GM18499 (cell line): Measurements from ENCODE around the gene FIGNL2.

Source experiments
- ATAC-seq: cut with Tn5 transposase; IDR thresholded peaks from one replicate; pipeline ENCODE4 v1.9.1; 2021; ENCODE audit warnings: moderate number of reproducible peaks; ENCODE audit not compliant: insufficient read depth, unreplicated experiment

Gene FIGNL2

GRCh38 chr12:51784688-51785087, 63.8 kb downstream of the FIGNL2 start:
- no peak for ATAC-seq

DNA sequence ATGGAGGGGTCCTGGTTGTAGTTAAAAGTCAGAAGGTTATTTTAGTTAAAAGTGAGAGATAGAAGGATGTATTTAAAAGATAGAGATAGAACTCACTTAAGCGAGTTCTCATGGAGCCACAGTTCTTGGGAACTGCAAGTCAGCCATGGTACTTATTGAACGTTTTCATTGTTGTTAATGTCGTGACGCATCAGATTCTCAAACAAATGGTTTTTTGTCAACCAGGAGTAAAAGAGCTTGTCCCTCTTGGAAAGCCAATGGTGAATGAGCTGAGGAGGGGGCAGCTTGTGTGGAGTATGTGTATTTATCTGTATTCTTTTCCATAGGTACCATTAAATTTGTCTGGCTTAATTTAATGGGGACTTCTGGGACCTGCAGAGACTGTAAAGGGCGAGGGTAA, 68.6 kb downstream of the FIGNL2 start:
- ATAC-seq: no peak

- no peak for ATAC-seq
Measured at GRCh38 chr12:51777973-51778372, 70.5 kb downstream of the FIGNL2 start.

DNA sequence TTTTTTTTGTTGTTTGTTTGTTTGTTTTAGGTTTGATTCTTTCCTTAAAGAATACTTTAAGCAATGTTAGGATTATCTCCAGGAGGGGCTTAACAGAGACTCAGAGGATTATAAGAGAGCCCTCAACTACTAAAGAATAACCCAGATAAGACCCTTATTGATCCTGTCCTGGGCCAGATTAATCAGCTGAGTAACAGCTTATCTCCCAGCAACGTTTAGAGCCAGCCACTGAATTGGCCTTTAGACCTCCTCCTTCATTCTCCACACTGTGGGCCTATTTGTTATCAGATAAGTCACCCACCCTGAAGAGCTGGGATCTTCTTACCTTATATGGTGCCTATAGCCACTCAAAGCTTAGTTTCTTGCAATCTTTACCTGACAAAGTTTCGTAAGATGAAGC, 71.1 kb downstream of the FIGNL2 start:
- ATAC-seq: no peak

DNA sequence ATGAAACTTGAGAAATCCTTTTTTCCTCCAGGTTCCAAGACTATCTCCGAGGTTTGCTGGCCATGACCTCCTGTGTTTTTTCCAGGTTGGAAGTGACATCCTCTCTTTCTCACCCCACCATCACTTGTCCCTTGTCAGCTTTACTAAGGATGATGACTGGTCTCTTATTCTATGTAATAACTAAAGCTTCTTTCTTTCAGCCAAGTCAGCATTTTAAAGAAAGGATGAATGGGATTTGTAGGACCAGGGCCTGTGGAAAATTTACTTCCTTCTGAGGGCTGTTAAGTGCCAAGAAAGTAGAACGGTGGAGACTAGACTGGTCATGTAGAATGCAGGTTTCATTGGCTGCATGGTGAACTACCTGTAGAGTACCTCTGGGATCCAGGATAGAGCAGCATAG, 73.6 kb downstream of the FIGNL2 start:
- no peak for ATAC-seq

- no peak for ATAC-seq
Measured at GRCh38 chr12:51773145-51773869, 75.2 kb downstream of the FIGNL2 start.

DNA sequence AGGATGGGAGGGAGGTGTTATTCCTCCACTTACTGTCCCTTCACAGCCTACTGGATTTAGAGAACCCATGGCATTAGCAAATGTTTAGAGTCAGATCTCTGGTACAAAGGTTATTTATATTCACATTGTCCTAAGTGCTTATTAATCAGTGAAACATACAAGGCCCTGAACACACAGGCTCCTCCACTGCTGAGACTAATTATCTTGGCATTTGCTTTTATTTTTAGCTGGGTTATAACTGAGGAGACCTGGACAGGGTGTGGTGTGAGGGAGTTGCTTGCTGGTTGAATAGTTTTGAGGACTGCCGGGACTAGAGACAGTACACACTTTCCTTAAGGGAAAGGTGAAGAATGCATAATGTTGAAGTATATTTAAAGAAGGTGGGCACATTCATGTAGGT, 77.5 kb downstream of the FIGNL2 start:
- ATAC-seq: no peak
